ENCODE measurements around the gene SCUBE3. TPM values are rescaled to one million over a fixed set of nuclear protein-coding genes. Genes with fewer than 3 reads are reported as not detected.

Gene SCUBE3
- total and polyA plus RNA-seq, 2 experiments from 2014 or later, result 8.7 to 10.2 TPM

- no peak for DNase-seq (ENCODE audit: low spot score)
- Histone ChIP-seq H3K27me3 (no peaks in the 10 kb centered on the region), H3K27ac (no peak overlapping the region), H3K9me3 (ENCODE audit: low read depth) (no peaks in the 10 kb centered on the region), H2AFZ (no peak overlapping the region), H3K4me2 (no peak overlapping the region), H4K20me1 (ENCODE audit: insufficient read depth, poor library complexity, severe bottlenecking) (no peaks in the 10 kb centered on the region), H3K9me2 (replicated peaks; ENCODE audit: insufficient read depth) (no peaks in the 10 kb centered on the region), H3K36me3 (replicated peaks; ENCODE audit: insufficient read depth, low read depth) (no peaks in the 10 kb centered on the region), H3K4me1 (ENCODE audit: insufficient read depth) (no peaks in the 10 kb centered on the region), H3K79me2 (no peaks in the 10 kb centered on the region), H3K4me3 (no peak overlapping the region)
- WGBS (ENCODE audit: low lambda C conversion rate, missing lambda C conversion rate), result 69% methylated on average over 4 of the region's 4 CpGs
- no peak for TF ChIP-seq CTCF (IDR thresholded peaks at IDR 0.05; ENCODE audit: poor library complexity)
- TF ChIP-seq EZH2 (IDR thresholded peaks at IDR 0.05; ENCODE audit: borderline replicate concordance), result no peak
- no peak for TF ChIP-seq EZH2phosphoT487 (IDR thresholded peaks at IDR 0.05; ENCODE audit: low read depth, severe bottlenecking, unreplicated experiment)
Observed at GRCh38 chr6:35280903-35281302, 67.1 kb downstream of the SCUBE3 start.

DNA sequence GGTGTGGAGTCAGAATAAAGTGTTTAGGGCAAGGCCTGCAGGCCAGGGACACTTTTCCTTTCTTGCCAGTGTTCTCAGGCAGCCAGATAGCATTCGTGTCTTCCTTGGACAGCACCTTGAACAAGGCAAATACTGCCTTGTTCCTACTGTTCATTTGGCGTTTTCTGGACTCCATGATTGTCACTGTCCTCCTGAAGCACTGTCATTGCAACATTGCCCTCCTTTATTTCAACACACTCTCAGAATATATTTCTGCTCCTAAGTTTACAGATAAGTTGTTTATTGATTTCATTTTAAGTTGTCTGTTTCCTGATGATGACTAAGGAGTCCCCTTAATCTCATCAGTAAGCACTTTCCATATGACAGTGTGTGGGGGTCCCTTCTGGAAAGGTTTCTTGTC is 68.7 kb downstream of the SCUBE3 start:
- Histone ChIP-seq H3K9me3 (ENCODE audit: low read depth) (no peaks in the 10 kb centered on the region), H3K4me3 (no peak overlapping the region), H3K27me3 (no peaks in the 10 kb centered on the region), H4K20me1 (ENCODE audit: insufficient read depth, poor library complexity, severe bottlenecking) (no peaks in the 10 kb centered on the region), H3K79me2 (no peaks in the 10 kb centered on the region), H3K4me2 (no peak overlapping the region), H3K9me2 (replicated peaks; ENCODE audit: insufficient read depth) (no peaks in the 10 kb centered on the region), H3K4me1 (ENCODE audit: insufficient read depth) (no peaks in the 10 kb centered on the region), H3K27ac (no peak overlapping the region), H2AFZ (no peak overlapping the region), H3K36me3 (replicated peaks; ENCODE audit: insufficient read depth, low read depth) (no peaks in the 10 kb centered on the region)
- DNase-seq (ENCODE audit: low spot score), result no peak
- 87% methylated on average over 2 of the region's 2 CpGs for WGBS (ENCODE audit: low lambda C conversion rate, missing lambda C conversion rate)
- no peak for TF ChIP-seq EZH2phosphoT487 (IDR thresholded peaks at IDR 0.05; ENCODE audit: low read depth, severe bottlenecking, unreplicated experiment)
- no peak for TF ChIP-seq CTCF (IDR thresholded peaks at IDR 0.05; ENCODE audit: poor library complexity)
- TF ChIP-seq EZH2 (IDR thresholded peaks at IDR 0.05; ENCODE audit: borderline replicate concordance), result no peak

GRCh38 chr6:35283361-35283760 is 69.6 kb downstream of the SCUBE3 start:
- no peak for DNase-seq (ENCODE audit: low spot score)
- no peak for TF ChIP-seq CTCF (IDR thresholded peaks at IDR 0.05; ENCODE audit: poor library complexity)
- TF ChIP-seq EZH2phosphoT487 (IDR thresholded peaks at IDR 0.05; ENCODE audit: low read depth, severe bottlenecking, unreplicated experiment), result no peak
- TF ChIP-seq EZH2 (IDR thresholded peaks at IDR 0.05; ENCODE audit: borderline replicate concordance), result no peak
- Histone ChIP-seq H2AFZ (no peak overlapping the region), H3K9me3 (ENCODE audit: low read depth) (no peaks in the 10 kb centered on the region), H3K27ac (no peak overlapping the region), H3K9me2 (replicated peaks; ENCODE audit: insufficient read depth) (no peaks in the 10 kb centered on the region), H4K20me1 (ENCODE audit: insufficient read depth, poor library complexity, severe bottlenecking) (no peaks in the 10 kb centered on the region), H3K79me2 (no peaks in the 10 kb centered on the region), H3K4me1 (ENCODE audit: insufficient read depth) (no peaks in the 10 kb centered on the region), H3K36me3 (replicated peaks; ENCODE audit: insufficient read depth, low read depth) (no peaks in the 10 kb centered on the region), H3K4me2 (no peak overlapping the region), H3K4me3 (no peak overlapping the region), H3K27me3 (no peaks in the 10 kb centered on the region)
- 72% methylated on average over 2 of the region's 2 CpGs for WGBS (ENCODE audit: low lambda C conversion rate, missing lambda C conversion rate)

Measured in hepatocyte (in vitro differentiated cells).